Transverse colon (tissue), 4 donors: ENCODE measurements around the gene EML6. TPM values are rescaled to one million over a fixed set of nuclear protein-coding genes. Genes with fewer than 3 reads are reported as not detected.

Experiments used
- DNase-seq: peaks from one replicate; pipeline ENCODE4 v3.0.0-alpha.2; 2019
- H3K27ac ChIP-seq, 4 donors: fragments of 200-600 bp; sonication (generic); 2 replicates each; pipeline ENCODE4 v1.5.1; 2016 to 2018; ENCODE audit warnings: inconsistent platforms in 4 of 4
- H3K27me3 ChIP-seq: fragments of 200-600 bp; sonication (generic); 2 replicates; pipeline ENCODE4 v1.5.1; 2017; ENCODE audit warnings: inconsistent platforms
- H3K36me3 ChIP-seq, 4 donors: fragments of 200-600 bp; sonication (generic); 2 replicates each; pipeline ENCODE4 v1.5.1; 2017 to 2019; ENCODE audit warnings: inconsistent platforms in 4 of 4
- H3K4me1 ChIP-seq, 4 donors: fragments of 200-600 bp; sonication (generic); 2 replicates each; pipeline ENCODE4 v1.5.1; 2017 to 2020; ENCODE audit warnings: inconsistent platforms in 4 of 4
- H3K4me3 ChIP-seq, 4 donors: fragments of 200-600 bp; sonication (generic); 1 replicate in 1 of 4; 2 replicates in 3 of 4; pipeline versions ENCODE4 v1.5.1 to v1.6.1; 2017 to 2019; ENCODE audit warnings: inconsistent platforms in 4 of 4
- H3K9me3 ChIP-seq, 2 donors: fragments of 200-600 bp; sonication (generic); 2 replicates each; pipeline ENCODE4 v1.5.1; 2017 to 2019; ENCODE audit warnings: inconsistent platforms in 2 of 2
- CTCF ChIP-seq, 5 experiments: fragments of 200-600 bp in 3 of 5; fragments of 450-650 bp in 2 of 5; sonication (generic) in 3 of 5; IDR thresholded peaks; 1 replicate in 2 of 5; 2 replicates in 3 of 5; pipeline ENCODE4 v1.5.1; 2016 to 2017; ENCODE audit warnings: antibody characterized with exemption in 5 of 5, inconsistent platforms in 3 of 5, mild to moderate bottlenecking in 2 of 5, moderate library complexity in 1 of 5
- EP300 ChIP-seq: sonication (generic); formaldehyde crosslinking; IDR thresholded peaks from one replicate; pipeline ENCODE4 v1.6.1; 2017; ENCODE audit warnings: antibody characterized with exemption, low read depth
- POLR2A ChIP-seq: fragments of 450-650 bp; IDR thresholded peaks from one replicate; pipeline ENCODE4 v1.6.1; 2016; ENCODE audit warnings: antibody characterized with exemption, mild to moderate bottlenecking, moderate library complexity
- POLR2AphosphoS5 ChIP-seq, 3 donors: sonication (generic); formaldehyde crosslinking; IDR thresholded peaks; one replicate each; pipeline ENCODE4 v1.6.1; 2016; ENCODE audit warnings: antibody characterized with exemption in 3 of 3
- WGBS, 2 donors: methylation state at CpG; one replicate each; pipeline ENCODE4 v1.1.5; 2018; ENCODE audit warnings: low coverage in 1 of 2; 5-methylcytosine and 5-hydroxymethylcytosine counted together
- in situ Hi-C, 4 donors: fragments of 200-750 bp; cut with MboI; loops; one replicate each; pipeline versions ENCODE4 v1.15.0 to v1.15.1; 2017; ENCODE audit warnings: low sequenced_read_pairs in 3 of 4, low pct_ligation_motif_present in 1 of 4, low pct_unique_long_range_greater_than_20kb in 1 of 4
- intact Hi-C: fragments of 100-400 bp; cut with DNase I; formaldehyde crosslinking; loops from one replicate; pipeline ENCODE4 v1.15.1; 2023; ENCODE audit warnings: low total_unique reads
- total RNA-seq, 4 donors: library from RNA; depleted of rRNA; stranded (reverse); fragments of >200 nt; gene quantifications; one replicate each; pipeline ENCODE4 v1.1.0, GENCODE V29; 2016

EML6 gene
- total RNA-seq, 4 donors from 2014 or later, result 1.5 to 8.2 (median 3.4) TPM

GRCh38 chr2:54866179-54866578, 142.7 kb downstream of the EML6 start:
- no peaks in the 10 kb centered on the region for H3K9me3 ChIP-seq
- in situ Hi-C loops, result no loop called here
- no peaks in the 10 kb centered on the region for H3K4me1 ChIP-seq
- DNase-seq, result no peak
- H3K4me3 ChIP-seq, result no peak overlapping the region
- WGBS, 2 donors, result 55 to 68% methylated on average over 2 of the region's 2 CpGs
- intact Hi-C loops, result no loop called here
- no peak overlapping the region for H3K27ac ChIP-seq
- H3K27me3 ChIP-seq, result no peaks in the 10 kb centered on the region
- H3K36me3 ChIP-seq, result no peaks in the 10 kb centered on the region
- TF ChIP-seq EP300 (no peak), POLR2A (no peak), CTCF (IDR thresholded peaks at IDR 0.05) (no peak), POLR2AphosphoS5 (IDR thresholded peaks at IDR 0.05) (no peak)

GRCh38 chr2:54866868-54867267, 143.4 kb downstream of the EML6 start:
- in situ Hi-C loops, result no loop called here

GRCh38 chr2:54867457-54867856, 144.0 kb downstream of the EML6 start:
- H3K4me1 ChIP-seq, result peaks cover 0 to 3% (median under 1%) of the 10 kb centered on the region in 4 donors
- TF ChIP-seq POLR2A, result no peak
- TF ChIP-seq CTCF (IDR thresholded peaks at IDR 0.05), result no peak
- no peak for TF ChIP-seq POLR2AphosphoS5 (IDR thresholded peaks at IDR 0.05)
- TF ChIP-seq EP300, result no peak
- H3K4me3 ChIP-seq, result no peak overlapping the region
- DNase-seq, result no peak
- no peak overlapping the region for H3K27ac ChIP-seq
- in situ Hi-C loops, result no loop called here
- H3K36me3 ChIP-seq, result no peaks in the 10 kb centered on the region
- no peaks in the 10 kb centered on the region for H3K9me3 ChIP-seq
- 79% methylated on average over 2 of the region's 2 CpGs; no CpG with 5 or more reads in 1 of the 2 donors for WGBS, 2 donors
- H3K27me3 ChIP-seq, result no peaks in the 10 kb centered on the region
- intact Hi-C loops, result no loop called here

More at GRCh38 chr2:54866868-54867267, 143.4 kb downstream of the EML6 start:
- H3K9me3 ChIP-seq, result no peaks in the 10 kb centered on the region
- no peak overlapping the region for H3K27ac ChIP-seq
- H3K27me3 ChIP-seq, result no peaks in the 10 kb centered on the region
- H3K4me3 ChIP-seq, result no peak overlapping the region
- no peaks in the 10 kb centered on the region for H3K4me1 ChIP-seq
- DNase-seq, result no peak
- TF ChIP-seq CTCF (IDR thresholded peaks at IDR 0.05) (no peak), POLR2A (no peak), POLR2AphosphoS5 (IDR thresholded peaks at IDR 0.05) (no peak), EP300 (no peak)
- no peaks in the 10 kb centered on the region for H3K36me3 ChIP-seq
- WGBS, 2 donors, result 50 to 72% methylated on average over 1 to 5 of the region's 5 CpGs
- intact Hi-C loops, result no loop called here

GRCh38 chr2:54871457-54872107, 148.1 kb downstream of the EML6 start:
- Histone ChIP-seq H3K27me3 (no peaks in the 10 kb centered on the region), H3K4me1 (peaks cover 0 to 10% (median 3%) of the 10 kb centered on the region in 4 donors), H3K27ac (no peak overlapping the region), H3K9me3 (no peaks in the 10 kb centered on the region), H3K36me3 (no peaks in the 10 kb centered on the region), H3K4me3 (no peak overlapping the region)
- no peak for TF ChIP-seq CTCF (IDR thresholded peaks at IDR 0.05)
- no peak for TF ChIP-seq EP300
- no peak for TF ChIP-seq POLR2AphosphoS5 (IDR thresholded peaks at IDR 0.05)
- no peak for TF ChIP-seq POLR2A
- 81 to 90% methylated on average over 6 to 13 of the region's 13 CpGs for WGBS, 2 donors
- intact Hi-C loops, result no loop called here
- in situ Hi-C loops, result no loop called here
- no peak for DNase-seq
